Bronchial epithelial cell (primary cell): ENCODE data around the gene OR4K5. TPM values are rescaled to one million over a fixed set of nuclear protein-coding genes. Genes with fewer than 3 reads are reported as not detected.

Experiments used
- DNase-seq: peaks from one replicate; pipeline ENCODE4 v3.0.0-alpha.2; 2010; ENCODE audit warnings: low read depth
- FAIRE-seq: peaks from 2 replicates; lab custom pipeline; 2011; peaks lifted over from hg19 to GRCh38; lab: Jason Lieb, UNC
- H3K27me3 ChIP-seq: 2 replicates; pipeline ENCODE4 v1.5.1; 2011; ENCODE audit warnings: low read length; ENCODE audit not compliant: control insufficient read depth, insufficient read depth
- H3K36me3 ChIP-seq: 2 replicates; pipeline ENCODE4 v1.5.1; 2011; ENCODE audit warnings: low read length; ENCODE audit not compliant: control insufficient read depth, insufficient read depth
- H3K4me3 ChIP-seq: 2 replicates; pipeline ENCODE4 v1.5.1; 2011; ENCODE audit warnings: mild to moderate bottlenecking, low read depth, low read length, control low read depth
- total RNA-seq: library from RNA; depleted of rRNA; stranded (reverse); fragments of >200 nt; gene quantifications from 2 replicates; pipeline ENCODE4 v1.2.1, GENCODE V29; 2014
- TF ChIP-seq, protein P1 (sequence below): IDR thresholded peaks from 2 replicates; pipeline ENCODE4 v1.5.1; 2011; ENCODE audit warnings: mild to moderate bottlenecking, moderate library complexity, low read length, control low read depth, inconsistent platforms; ENCODE audit not compliant: insufficient read depth, severe bottlenecking

Gene OR4K5
- total RNA-seq, 1 donor from 2014 or later = not detected

DNA sequence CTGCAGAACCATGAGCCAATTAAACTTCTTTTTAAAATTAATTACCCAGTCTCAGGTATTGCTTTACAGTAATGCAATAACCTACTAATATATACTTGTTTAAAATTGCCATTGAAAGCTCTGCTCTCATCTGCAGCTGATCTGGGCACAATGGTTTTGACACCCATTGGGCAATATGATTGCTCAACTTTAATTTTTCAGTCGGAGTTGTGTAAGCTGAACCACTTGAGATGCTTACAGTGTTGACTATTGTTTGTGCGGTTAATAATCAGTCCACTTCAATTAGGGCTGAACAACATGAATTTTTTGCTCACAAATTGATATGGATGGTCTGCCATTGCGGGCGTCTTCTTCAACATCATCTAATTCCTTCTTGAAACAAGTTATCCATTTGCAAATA is 18.0 kb upstream of the OR4K5 start:
- H3K4me3 ChIP-seq = no peak overlapping the region
- FAIRE-seq = no peak
- no peak for DNase-seq
- H3K36me3 ChIP-seq = no peaks in the 10 kb centered on the region
- TF ChIP-seq, protein P1, sequence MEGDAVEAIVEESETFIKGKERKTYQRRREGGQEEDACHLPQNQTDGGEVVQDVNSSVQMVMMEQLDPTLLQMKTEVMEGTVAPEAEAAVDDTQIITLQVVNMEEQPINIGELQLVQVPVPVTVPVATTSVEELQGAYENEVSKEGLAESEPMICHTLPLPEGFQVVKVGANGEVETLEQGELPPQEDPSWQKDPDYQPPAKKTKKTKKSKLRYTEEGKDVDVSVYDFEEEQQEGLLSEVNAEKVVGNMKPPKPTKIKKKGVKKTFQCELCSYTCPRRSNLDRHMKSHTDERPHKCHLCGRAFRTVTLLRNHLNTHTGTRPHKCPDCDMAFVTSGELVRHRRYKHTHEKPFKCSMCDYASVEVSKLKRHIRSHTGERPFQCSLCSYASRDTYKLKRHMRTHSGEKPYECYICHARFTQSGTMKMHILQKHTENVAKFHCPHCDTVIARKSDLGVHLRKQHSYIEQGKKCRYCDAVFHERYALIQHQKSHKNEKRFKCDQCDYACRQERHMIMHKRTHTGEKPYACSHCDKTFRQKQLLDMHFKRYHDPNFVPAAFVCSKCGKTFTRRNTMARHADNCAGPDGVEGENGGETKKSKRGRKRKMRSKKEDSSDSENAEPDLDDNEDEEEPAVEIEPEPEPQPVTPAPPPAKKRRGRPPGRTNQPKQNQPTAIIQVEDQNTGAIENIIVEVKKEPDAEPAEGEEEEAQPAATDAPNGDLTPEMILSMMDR = no peak
- no peaks in the 10 kb centered on the region for H3K27me3 ChIP-seq

DNA sequence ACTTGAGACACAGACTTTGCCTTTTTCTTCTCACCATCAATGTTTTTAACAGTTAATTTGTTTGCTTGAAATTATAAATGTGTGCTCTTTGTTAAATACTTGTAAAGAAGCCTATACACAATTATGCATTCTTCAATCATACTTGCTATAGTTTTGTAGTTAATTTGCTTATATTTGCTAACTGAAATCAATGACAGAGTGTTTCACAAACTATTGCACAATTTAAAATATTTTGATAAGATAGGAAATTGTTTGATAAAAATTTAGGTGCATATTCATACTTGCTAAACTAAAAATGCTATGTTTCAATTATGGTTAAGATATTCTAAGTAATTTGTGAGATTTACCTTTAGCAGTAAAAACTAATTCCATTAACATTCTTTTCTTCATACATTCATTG is 13.7 kb upstream of the OR4K5 start:
- FAIRE-seq = no peak
- Histone ChIP-seq H3K27me3 (no peaks in the 10 kb centered on the region), H3K36me3 (no peaks in the 10 kb centered on the region), H3K4me3 (no peak overlapping the region)
- TF ChIP-seq, protein P1 = no peak
- DNase-seq = no peak

DNA sequence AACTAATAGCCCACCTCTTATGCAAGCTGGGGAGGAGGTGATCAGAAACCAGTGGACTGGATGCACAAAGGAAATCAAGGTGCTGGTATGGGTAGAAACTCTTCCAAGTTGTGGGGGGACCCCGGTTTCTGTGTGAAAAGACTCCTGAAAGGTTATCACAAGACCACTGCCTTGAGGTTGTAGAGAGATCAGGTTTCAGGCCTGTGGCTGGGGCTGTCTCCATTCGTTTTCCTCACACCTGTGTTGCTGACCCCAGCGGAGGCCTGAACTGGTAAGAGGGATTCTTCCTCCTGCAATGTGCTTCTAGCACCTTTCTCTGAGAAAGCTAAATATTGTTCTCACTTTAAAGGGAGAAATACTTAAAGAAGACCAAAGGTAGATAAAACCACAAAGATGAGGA is 9.3 kb upstream of the OR4K5 start:
- H3K36me3 ChIP-seq = no peaks in the 10 kb centered on the region
- no peak for DNase-seq
- H3K27me3 ChIP-seq = no peaks in the 10 kb centered on the region
- no peak overlapping the region for H3K4me3 ChIP-seq
- no peak for FAIRE-seq
- TF ChIP-seq, protein P1 = no peak

DNA sequence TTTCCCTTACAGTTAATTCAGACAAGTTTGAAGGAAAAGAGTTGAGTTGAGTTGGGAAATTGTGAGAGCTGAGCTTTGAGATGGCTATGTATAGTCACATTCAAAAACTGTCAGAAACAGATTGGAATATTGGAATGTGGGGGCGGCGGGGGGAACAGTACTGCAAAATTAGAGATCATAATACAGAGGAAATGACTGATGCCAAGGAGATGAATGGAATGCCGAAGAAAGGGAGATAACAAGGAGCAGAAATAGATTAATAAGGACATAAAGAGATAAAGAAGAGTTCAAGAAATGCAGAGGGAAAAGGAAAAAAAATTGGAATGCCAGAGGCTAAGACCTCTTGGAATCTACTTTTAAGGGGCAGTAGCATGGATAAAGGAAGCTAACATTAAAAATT is 3.2 kb upstream of the OR4K5 start:
- TF ChIP-seq, protein P1 = no peak
- Histone ChIP-seq H3K27me3 (no peaks in the 10 kb centered on the region), H3K4me3 (no peak overlapping the region), H3K36me3 (no peaks in the 10 kb centered on the region)
- FAIRE-seq (no peak), DNase-seq (no peak)

DNA sequence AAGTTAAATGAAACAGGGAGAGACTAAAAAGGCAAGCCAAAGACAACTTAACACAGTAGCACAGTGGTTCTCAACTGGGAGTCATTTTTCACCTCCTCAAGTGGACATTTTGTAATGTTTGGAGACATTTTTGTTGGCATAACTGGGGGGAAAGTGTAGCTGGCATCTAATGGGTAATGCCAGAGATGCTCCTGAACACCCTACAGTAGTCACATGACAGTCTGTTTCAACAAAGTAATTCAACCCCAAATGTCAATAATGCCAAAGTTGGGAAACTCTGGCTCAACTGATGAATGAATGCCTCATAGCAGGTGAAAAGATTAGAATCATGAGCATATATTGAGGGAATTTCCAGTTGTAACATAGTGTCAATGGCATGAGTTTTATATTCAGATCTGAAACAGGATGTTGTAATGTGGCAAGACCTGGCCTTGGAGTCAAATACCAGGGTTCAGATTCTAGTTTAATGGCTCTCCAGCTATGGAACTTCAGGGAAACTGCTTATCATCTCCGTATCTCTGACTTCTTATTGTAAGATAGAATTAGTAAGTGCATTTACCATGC is 2.4 kb upstream of the OR4K5 start:
- H3K4me3 ChIP-seq = no peak overlapping the region
- TF ChIP-seq, protein P1 = no peak
- H3K36me3 ChIP-seq = no peaks in the 10 kb centered on the region
- no peaks in the 10 kb centered on the region for H3K27me3 ChIP-seq
- FAIRE-seq (no peak), DNase-seq (no peak)
